K562 (cell line): Measurements from ENCODE around the gene CNGA4. TPM values are rescaled to one million over a fixed set of nuclear protein-coding genes. Genes with fewer than 3 reads are reported as not detected.

Experiments
- ATAC-seq: fragments of 200-7000 bp; cut with Tn5 transposase; 3 replicates; pipeline ENCODE4 v1.9.1; 2020; ENCODE audit warnings: moderate library complexity
- BruUV-seq: library from RNA; stranded (reverse); fragments of 400-500 nt; replicated peaks from 2 replicates; lab custom pipeline; 2021; lab: Mats Ljungman, UMichigan
- CTCF ChIA-PET: fragments of 300-600 bp; formaldehyde crosslinking; extraction: SDS; loops from one replicate; lab custom pipeline; 2021; ENCODE audit warnings: low intra/inter-chr PET ratio; lab: Yijun Ruan, JAX
- POLR2A ChIA-PET: fragments of 300-600, 350-650 bp; sonication (Branson Sonifier 250); formaldehyde crosslinking; extraction: SDS; loops from one replicate; lab custom pipeline; 2021; ENCODE audit warnings: antibody characterized with exemption, inconsistent platforms; lab: Yijun Ruan, JAX
- DNase-seq, 4 experiments: peaks; one replicate each; pipeline versions ENCODE4 v3.0.0 to v3.0.0-alpha.2; 2011 to 2018; ENCODE audit warnings: low spot score in 3 of 4, mixed read lengths in 3 of 4; ENCODE audit errors: extremely low read depth in 1 of 4
- FAIRE-seq: peaks from 2 replicates; lab custom pipeline; 2011; peaks lifted over from hg19 to GRCh38; lab: Jason Lieb, UNC
- H2AFZ ChIP-seq: 2 replicates; pipeline ENCODE4 v1.6.0; 2011; ENCODE audit warnings: low read depth, low read length, control low read depth, inconsistent platforms
- H3K27ac ChIP-seq: fragments of 200-600 bp; 3 replicates; pipeline ENCODE4 v1.8.0; 2011; ENCODE audit warnings: low read depth, mild to moderate bottlenecking, control low read depth, inconsistent platforms, low read length, moderate library complexity, mixed read lengths; ENCODE audit errors: extremely low read depth
- H3K27me3 ChIP-seq, 2 experiments: fragments of 300-600 bp in 1 of 2; 2 replicates in 1 of 2; 3 replicates in 1 of 2; pipeline versions ENCODE4 v1.6.0 to v1.8.0; 2011; ENCODE audit warnings: inconsistent platforms in 2 of 2, low read length in 2 of 2, mild to moderate bottlenecking in 1 of 2, mixed read lengths in 1 of 2, moderate library complexity in 1 of 2; ENCODE audit not compliant: control insufficient read depth in 2 of 2, insufficient read depth in 2 of 2
- H3K36me3 ChIP-seq: fragments of 300-600 bp; 3 replicates; pipeline ENCODE4 v1.8.0; 2011; ENCODE audit warnings: mild to moderate bottlenecking, low read length, inconsistent platforms; ENCODE audit not compliant: control insufficient read depth, insufficient read depth
- H3K4me1 ChIP-seq, 2 experiments: fragments of 200-600 bp in 1 of 2; replicated peaks in 1 of 2; 2 replicates in 1 of 2; 3 replicates in 1 of 2; pipeline versions ENCODE4 v1.5.1 to v1.8.0; 2011; ENCODE audit warnings: inconsistent platforms in 2 of 2, low read length in 2 of 2, mild to moderate bottlenecking in 1 of 2, mixed read lengths in 1 of 2, moderate library complexity in 1 of 2; ENCODE audit not compliant: control insufficient read depth in 2 of 2, insufficient read depth in 2 of 2
- H3K4me2 ChIP-seq: 2 replicates; pipeline ENCODE4 v1.6.1; 2011; ENCODE audit warnings: low read length, control low read depth, inconsistent platforms, mixed read lengths; ENCODE audit not compliant: insufficient read depth
- H3K4me3 ChIP-seq: fragments of 200-600 bp; sonication (generic), shearing (Covaris generic); 2 replicates; pipeline ENCODE4 v1.5.1; 2016; ENCODE audit warnings: control low read depth, inconsistent platforms
- H3K79me2 ChIP-seq: fragments of 200-600 bp; 3 replicates; pipeline ENCODE4 v1.8.0; 2011; ENCODE audit warnings: low read length, inconsistent platforms; ENCODE audit not compliant: control insufficient read depth, insufficient read depth
- H3K9ac ChIP-seq, 2 experiments: 2 replicates each; pipeline versions ENCODE4 v1.6.0 to v1.6.1; 2011; ENCODE audit warnings: low read depth in 2 of 2, low read length in 2 of 2, control low read depth in 1 of 2, inconsistent platforms in 1 of 2, mild to moderate bottlenecking in 1 of 2, mixed read lengths in 1 of 2; ENCODE audit not compliant: insufficient read depth in 1 of 2
- H3K9me1 ChIP-seq: one replicate; pipeline ENCODE4 v1.6.0; 2011; ENCODE audit warnings: inconsistent platforms, mild to moderate bottlenecking, low read length, moderate library complexity; ENCODE audit not compliant: control insufficient read depth, insufficient read depth
- H3K9me3 ChIP-seq: replicated peaks from 2 replicates; pipeline ENCODE4 v1.5.1; 2011; ENCODE audit warnings: low read depth, low read length, inconsistent platforms; ENCODE audit not compliant: control insufficient read depth, insufficient read depth
- H4K20me1 ChIP-seq: replicated peaks from 2 replicates; pipeline ENCODE4 v1.6.1; 2011; ENCODE audit warnings: low read length, inconsistent platforms, mixed read lengths; ENCODE audit not compliant: control insufficient read depth, insufficient read depth
- BRD4 ChIP-seq: fragments of 200-600 bp; sonication (generic); IDR thresholded peaks from 2 replicates; pipeline ENCODE4 v1.6.1; 2017; ENCODE audit warnings: inconsistent platforms
- C11orf30 ChIP-seq: fragments of 450-650 bp; IDR thresholded peaks from 2 replicates; pipeline ENCODE4 v1.6.1; 2016; ENCODE audit warnings: low read depth, mild to moderate bottlenecking
- MAFF ChIP-seq: IDR thresholded peaks from 2 replicates; pipeline ENCODE4 v1.6.1; 2012; ENCODE audit warnings: low read length, improper control_type of control experiment
- POLR2B ChIP-seq: fragments of 450-650 bp; IDR thresholded peaks from 2 replicates; pipeline ENCODE4 v1.6.1; 2018; ENCODE audit warnings: low read depth; ENCODE audit not compliant: partially characterized antibody
- PURB ChIP-seq: sonication (generic); formaldehyde crosslinking; IDR thresholded peaks from 2 replicates; pipeline ENCODE4 v1.9.0; 2021; ENCODE audit warnings: low read depth, mild to moderate bottlenecking, missing genetic modification reagents
- RAD21 ChIP-seq, 2 experiments: fragments of 250-450 bp in 1 of 2; fragments of 450-650 bp in 1 of 2; sonication (Bioruptor Pico) in 1 of 2; formaldehyde crosslinking in 1 of 2; IDR thresholded peaks in 1 of 2; conservative IDR thresholded peaks in 1 of 2; 2 replicates each; pipeline versions ENCODE4 v1.4.0 to v1.8.0; 2020 to 2022; ENCODE audit warnings: mild to moderate bottlenecking in 2 of 2, moderate library complexity in 1 of 2
- TCF15 ChIP-seq: fragments of 250-450 bp; sonication (Bioruptor Pico); IDR thresholded peaks from 2 replicates; pipeline ENCODE4 v1.8.0; 2022; ENCODE audit warnings: moderate library complexity, mild to moderate bottlenecking, inconsistent platforms
- TFE3 ChIP-seq: fragments of 450-650 bp; formaldehyde crosslinking; IDR thresholded peaks from 2 replicates; pipeline ENCODE4 v1.4.0; 2020; ENCODE audit warnings: mild to moderate bottlenecking, mixed read lengths
- ZNF584 ChIP-seq: fragments of 200-800 bp; sonication (Bioruptor generic); IDR thresholded peaks from 2 replicates; pipeline ENCODE4 v1.6.1; 2016; ENCODE audit warnings: low read depth, mild to moderate bottlenecking, missing genetic modification characterization, missing compliant biosample characterization
- ZNF589 ChIP-seq: fragments of 200-800 bp; sonication (Bioruptor generic); IDR thresholded peaks from 2 replicates; pipeline ENCODE4 v1.6.1; 2016; ENCODE audit warnings: low read depth, missing genetic modification characterization, missing compliant biosample characterization
- WGBS: fragments of 100-300 bp; shearing (Covaris generic); methylation state at CpG from one replicate; pipeline ENCODE4 v1.1.6; 2016; ENCODE audit warnings: low coverage, mixed read lengths; ENCODE audit not compliant: insufficient coverage; ENCODE audit errors: missing lambda C conversion rate; 5-methylcytosine and 5-hydroxymethylcytosine counted together
- in situ Hi-C: fragments of 300-500 bp; cut with MboI; formaldehyde crosslinking; loops from 4 replicates; pipeline ENCODE4 v1.15.0; 2018; ENCODE audit warnings: inconsistent platforms, mixed read lengths
- intact Hi-C: fragments of 100-400 bp; cut with micrococcal nuclease; formaldehyde crosslinking; loops from 2 replicates; pipeline ENCODE4 v1.14.2; 2022
- polyA plus RNA-seq, 8 experiments: library from polyadenylated mRNA; depleted of rRNA in 4 of 8; stranded (reverse) in 5 of 8; unstranded in 3 of 8; fragments of >200 nt; fragmentation: Nextera tagmentation in 2 of 8; fragmentation: Illumina TruSeq in 1 of 8; extraction: Ambion mirVana in 2 of 8; extraction: Trizol in 1 of 8; gene quantifications; 2 replicates each; pipeline versions ENCODE4 v1.2.1 to v1.2.3, GENCODE V29; 2011 to 2014; ENCODE audit warnings: inconsistent platforms in 1 of 8, missing spikeins in 1 of 8
- total RNA-seq, 7 experiments: library from RNA; depleted of rRNA in 6 of 7; stranded (reverse); fragments of >200 nt in 6 of 7; fragmentation: Illumina TruSeq in 2 of 7; extraction: Trizol in 2 of 7; gene quantifications; 2 replicates each; pipeline versions ENCODE4 v1.2.1 to v1.2.3, GENCODE V29; 2011 to 2021; ENCODE audit warnings: low replicate concordance in 1 of 7

Gene CNGA4
- total and polyA plus RNA-seq, 9 of the 15 experiments (the other 6 are each of a cell fraction or from before 2014, with no cell fraction given), result 0.04 to 0.09 (median 0.06) TPM; not detected in 6

- no peaks in the 10 kb centered on the region; the same call in 2 of the 3 replicates for H3K79me2 ChIP-seq
- H3K27me3 ChIP-seq, result peaks cover 0 to 7% of the 10 kb centered on the region in 2 experiments; a peak in 3 of 5 replicates
- H2AFZ ChIP-seq, result no peak overlapping the region
- H3K4me3 ChIP-seq, result no peak overlapping the region
- ChIA-PET CTCF (no interaction called here), POLR2A (interaction anchor here (0.7 kb wide), 1 partner anchor 26 kb away, joined by 3 read pairs; no protein-coding TSS in a partner anchor)
- H3K9me3 ChIP-seq, result no peaks in the 10 kb centered on the region
- H4K20me1 ChIP-seq, result no peaks in the 10 kb centered on the region
- 14% methylated on average over 3 of the region's 3 CpGs for WGBS
- intact Hi-C loops (no loop called here), in situ Hi-C loops (no loop called here)
- no peaks in the 10 kb centered on the region for H3K4me1 ChIP-seq
- FAIRE-seq (no peak), DNase-seq (no peak), ATAC-seq (no peak)
- H3K4me2 ChIP-seq, result no peak overlapping the region
- BruUV-seq, result no TSS peak
- 0 out of 3 replicates have a peak, but pooled peaks cover 5% of the 10 kb centered on the region for H3K36me3 ChIP-seq
- no peak overlapping the region for H3K27ac ChIP-seq
- TF ChIP-seq POLR2B, result no peak
- no peak for TF ChIP-seq C11orf30
- TF ChIP-seq BRD4, result no peak
- no peak for TF ChIP-seq ZNF589 (CRISPR knock-in tag)
- no peak for TF ChIP-seq MAFF
- no peak for TF ChIP-seq ZNF584 (CRISPR knock-in tag)
- no peak for TF ChIP-seq TCF15 (CRISPR knock-in tag)
- TF ChIP-seq RAD21 (CRISPR knock-in tag; conservative IDR thresholded peaks at IDR 0.05 in 1 of 2, IDR thresholded peaks at IDR 0.05 in 1 of 2), result no peak
- TF ChIP-seq TFE3 (CRISPR knock-in tag), result no peak
- TF ChIP-seq PURB (CRISPR knock-in tag), result no peak
- H3K9me1 ChIP-seq, result peaks cover 2% of the 10 kb centered on the region
- no peak overlapping the region for H3K9ac ChIP-seq
Observed at GRCh38 chr11:6203327-6203726, 35.6 kb upstream of the CNGA4 start.
